ENCODE measurements around the gene NKX6-1.

The NKX6-1 gene

DNA sequence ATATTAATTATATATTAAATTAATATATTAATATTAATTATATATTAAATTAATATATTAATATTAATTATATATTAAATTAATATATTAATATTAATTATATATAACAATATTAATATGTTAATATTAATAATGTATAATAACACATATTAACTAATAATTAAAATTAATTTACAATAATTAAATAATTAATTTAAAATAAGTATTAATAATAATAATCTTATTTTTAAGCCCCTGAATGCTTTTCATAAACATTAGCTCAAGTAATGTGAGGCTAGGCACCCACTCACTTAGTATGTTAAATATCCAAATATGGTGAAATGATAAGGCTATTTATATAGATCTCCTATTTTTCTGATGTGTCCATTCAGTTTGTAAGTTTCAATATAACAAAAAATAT lies 26.9 kb downstream of the NKX6-1 start:
- DNase-seq = no peak

DNA sequence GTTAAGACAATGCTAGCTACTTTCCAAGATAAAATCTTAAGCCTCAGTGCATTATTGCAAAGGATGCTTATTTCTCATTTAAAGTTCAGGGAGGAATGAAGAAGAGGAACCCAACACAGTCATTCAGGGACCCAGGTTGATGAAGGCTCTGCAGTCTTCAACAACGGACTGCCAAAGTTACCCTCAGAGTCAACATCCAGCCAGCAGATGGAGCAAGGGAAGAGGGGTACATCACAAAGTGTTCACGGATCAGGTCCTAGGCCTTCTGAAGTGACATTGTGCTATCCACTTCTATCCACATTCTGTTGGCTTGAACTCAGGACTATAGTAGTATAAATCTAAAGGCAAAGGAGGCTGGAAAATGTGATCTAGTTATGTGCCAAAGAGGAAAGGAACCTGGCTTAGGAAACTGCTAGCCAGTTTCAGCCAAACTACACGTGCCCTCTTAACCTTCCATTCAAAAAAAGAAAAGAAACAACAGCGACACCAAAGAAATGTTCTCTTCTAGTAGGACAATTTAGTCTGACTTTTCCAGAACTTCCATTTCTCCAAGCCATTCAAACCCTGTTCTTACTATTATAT lies 28.8 kb downstream of the NKX6-1 start:
- DNase-seq = no peak

DNA sequence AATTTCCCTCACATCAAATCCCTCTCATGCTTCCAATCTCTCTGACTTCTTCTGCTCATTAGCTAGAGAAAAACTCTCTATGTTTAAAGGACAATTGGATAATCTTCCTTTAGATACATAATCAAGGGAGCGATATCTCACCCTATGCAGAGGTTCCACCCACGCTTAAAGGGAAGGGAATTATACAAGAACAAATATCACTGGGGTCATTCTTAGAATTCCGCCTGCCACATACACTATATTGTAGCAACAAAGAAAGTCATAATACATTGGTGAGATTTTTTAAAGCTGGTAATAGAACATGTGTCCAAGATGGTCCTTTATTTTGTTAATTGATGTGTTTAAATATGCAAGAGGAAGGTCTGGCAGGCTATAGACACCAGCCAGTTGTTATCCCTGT lies 31.5 kb downstream of the NKX6-1 start:
- no peak for DNase-seq

DNA sequence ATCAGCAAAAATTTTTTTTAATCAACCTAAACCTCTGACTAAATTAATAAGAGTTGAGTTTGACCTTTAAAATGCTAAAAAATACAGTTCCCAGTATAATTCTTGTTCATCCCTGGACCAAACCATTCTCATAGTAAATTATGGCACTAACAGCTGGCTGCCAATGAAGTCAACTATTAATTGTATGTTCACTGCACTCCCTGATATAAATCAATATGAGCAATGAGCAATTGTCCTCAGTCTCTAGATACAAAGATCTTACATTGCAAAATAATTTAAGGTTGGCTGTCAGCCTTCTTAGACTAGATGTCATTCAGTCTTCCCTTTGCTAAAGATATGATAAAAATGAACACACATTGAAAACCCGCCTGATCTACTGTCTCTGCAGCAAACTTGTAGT lies 39.3 kb downstream of the NKX6-1 start:
- no peak for DNase-seq

DNA sequence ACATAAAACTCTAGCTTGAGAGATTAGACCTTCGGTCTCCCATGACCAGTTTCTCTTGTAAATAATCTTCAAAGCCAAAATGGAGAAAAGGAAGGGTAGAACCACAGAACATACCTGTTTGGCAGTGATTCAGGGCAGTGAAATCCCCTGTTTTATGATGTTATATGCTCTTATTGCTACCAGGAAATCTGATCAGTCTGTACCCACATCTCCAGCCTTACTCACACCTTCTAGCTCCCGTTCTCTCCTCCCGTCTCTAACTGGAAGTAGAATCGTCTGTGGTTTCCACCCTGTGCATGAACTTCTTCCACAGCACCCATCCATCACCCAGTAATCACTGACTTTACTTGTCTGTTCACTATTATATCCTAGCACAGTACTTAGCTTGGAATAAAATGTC lies 42.9 kb downstream of the NKX6-1 start:
- no peak for DNase-seq

DNA sequence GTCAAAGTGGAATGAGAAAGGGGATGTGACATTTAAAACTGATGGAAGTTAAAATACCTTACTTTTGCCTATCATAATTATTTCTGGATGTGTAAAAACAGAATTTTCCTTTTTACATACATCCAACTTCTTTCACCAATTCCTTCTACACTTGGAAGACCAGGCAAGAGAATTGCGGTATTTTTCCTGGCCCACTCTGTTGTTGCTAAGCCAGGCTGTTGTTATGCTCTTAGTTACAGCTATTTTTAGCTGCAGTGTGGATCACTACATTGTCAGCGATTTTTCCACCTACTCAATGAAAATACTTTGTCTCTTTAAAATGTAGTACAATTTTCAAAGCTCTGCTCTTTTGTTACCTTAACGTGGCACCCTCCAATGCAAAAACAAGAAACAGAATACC lies 43.4 kb downstream of the NKX6-1 start:
- DNase-seq = no peak

DNA sequence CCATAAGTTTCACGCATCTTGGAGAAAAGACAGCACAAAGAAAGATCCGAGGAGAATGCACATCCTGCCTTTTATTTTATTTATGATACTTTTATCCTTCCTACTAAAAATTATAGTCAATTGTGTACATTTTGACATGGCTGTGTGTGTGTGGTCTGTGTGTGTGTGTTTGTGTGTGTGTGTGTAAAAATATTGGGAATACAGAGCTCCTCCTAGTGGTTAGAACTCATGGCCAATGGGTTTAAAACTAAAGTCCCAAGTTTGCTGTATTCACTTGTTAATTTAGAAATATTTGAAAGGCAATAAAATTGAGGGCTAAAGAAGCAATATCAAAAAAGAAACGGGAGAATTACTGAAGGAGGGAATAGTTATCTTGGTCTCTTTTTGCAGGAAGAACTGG lies 47.5 kb downstream of the NKX6-1 start:
- DNase-seq = no peak

DNA sequence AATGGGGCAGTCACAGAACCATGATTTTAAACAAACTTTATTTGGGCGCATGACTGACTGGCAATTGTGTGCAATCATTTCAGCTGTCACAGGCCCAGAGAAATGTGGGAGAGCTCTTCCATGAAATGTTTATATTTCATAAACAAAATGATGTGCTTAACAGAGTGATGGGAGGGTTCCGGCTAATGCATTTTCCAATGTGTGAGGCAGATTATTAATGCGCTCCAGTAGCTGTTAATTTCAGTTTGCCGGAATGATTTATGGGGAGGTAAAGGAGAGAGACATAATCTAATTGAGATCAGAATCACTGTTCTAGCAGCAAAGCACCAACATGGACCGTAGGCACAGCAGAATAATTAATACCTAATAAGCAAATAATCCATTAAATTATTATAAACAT lies 55.6 kb downstream of the NKX6-1 start:
- no peak for DNase-seq

DNA sequence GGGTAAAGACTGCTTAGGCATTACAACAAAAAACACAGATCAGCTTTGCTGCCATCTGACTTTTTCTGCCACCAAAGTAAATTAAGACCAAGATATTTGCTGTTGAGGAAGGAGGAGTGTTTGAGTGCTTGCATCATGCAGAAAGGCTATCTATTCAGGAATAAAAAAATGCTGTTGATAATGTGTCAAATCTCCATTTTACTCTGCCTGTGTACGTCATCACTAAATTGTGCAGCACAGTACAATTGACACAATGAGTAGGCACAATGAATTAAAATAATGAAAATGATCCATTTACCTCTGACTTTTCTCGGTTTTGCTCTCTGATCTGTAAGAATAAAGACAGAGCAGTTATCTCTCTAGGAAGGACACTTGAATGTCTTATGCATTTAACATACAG lies 56.3 kb downstream of the NKX6-1 start:
- DNase-seq = no peak
